ENCODE results near the gene CELF2. TPM values are rescaled to one million over a fixed set of nuclear protein-coding genes. Genes with fewer than 3 reads are reported as not detected.

Gene CELF2
- total RNA-seq = 77.6 and 82.8 TPM in 2 replicates
- long read RNA-seq, full-length matches to known transcripts = 43 of 159 reads
- long read RNA-seq, partial matches to known transcripts = 54 of 159 reads
- long read RNA-seq, other reads (novel, unspliced or antisense) = 62 of 159 reads

- Mint-ChIP-seq H3K4me1 (peaks cover 79% of the 10 kb centered on the region), H3K27ac (ENCODE audit: unreplicated experiment) (peak within 1 kb of the TSS; percentile 94), H3K27me3 (ENCODE audit: low read depth) (peaks cover 26% of the 10 kb centered on the region), H3K9me3 (no peaks in the 10 kb centered on the region), H3K4me3 (peak within 1 kb of the TSS; percentile 88), H3K36me3 (ENCODE audit: low read depth) (no peaks in the 10 kb centered on the region)
- peak; percentile 53 for DNase-seq (ENCODE audit: low read depth, low spot score)
- TF ChIP-seq CTCF (conservative IDR thresholded peaks at IDR 0.05) = no peak
Observed at GRCh38 chr10:11017570-11018431, at the start of gene CELF2. TSS of gene CELF2 (plus strand) at chr10:11017872. CDS start at chr10:11018090, 218 bp downstream.

DNA sequence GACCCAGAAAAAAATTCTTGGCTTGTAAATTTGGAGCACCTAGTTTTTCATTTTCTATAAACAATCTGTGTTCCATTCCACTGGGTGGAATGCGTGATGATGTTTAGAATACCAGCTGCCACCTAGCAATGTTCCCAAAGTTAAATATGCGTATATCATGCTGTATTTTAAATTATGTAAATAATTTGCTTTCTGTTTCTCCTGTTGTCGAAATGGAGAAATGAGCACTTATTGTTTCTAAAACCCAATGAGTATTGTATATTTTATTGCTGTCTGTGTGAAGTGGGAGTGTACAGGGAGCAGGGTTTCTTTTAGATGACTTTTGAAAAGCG, 49.4 kb upstream of the CELF2 start:
- Mint-ChIP-seq H3K36me3 (ENCODE audit: low read depth) (no peaks in the 10 kb centered on the region), H3K27ac (ENCODE audit: unreplicated experiment) (no peak overlapping the region), H3K4me1 (peaks cover 12% of the 10 kb centered on the region), H3K9me3 (peaks cover 7% of the 10 kb centered on the region), H3K4me3 (no peak overlapping the region), H3K27me3 (ENCODE audit: low read depth) (no peaks in the 10 kb centered on the region)
- no peak for TF ChIP-seq CTCF (conservative IDR thresholded peaks at IDR 0.05)
- no peak for DNase-seq (ENCODE audit: low read depth, low spot score)

GRCh38 chr10:10973310-10973709, 44.4 kb upstream of the CELF2 start:
- Mint-ChIP-seq H3K9me3 (peaks cover 14% of the 10 kb centered on the region), H3K4me3 (no peak overlapping the region), H3K36me3 (ENCODE audit: low read depth) (no peaks in the 10 kb centered on the region), H3K27ac (ENCODE audit: unreplicated experiment) (no peak overlapping the region), H3K4me1 (no peaks in the 10 kb centered on the region), H3K27me3 (ENCODE audit: low read depth) (no peaks in the 10 kb centered on the region)
- no peak for DNase-seq (ENCODE audit: low read depth, low spot score)
- no peak for TF ChIP-seq CTCF (conservative IDR thresholded peaks at IDR 0.05)

- Mint-ChIP-seq H3K36me3 (ENCODE audit: low read depth) (no peaks in the 10 kb centered on the region), H3K9me3 (peaks cover 10% of the 10 kb centered on the region), H3K27me3 (ENCODE audit: low read depth) (no peaks in the 10 kb centered on the region), H3K4me3 (no peak overlapping the region), H3K27ac (ENCODE audit: unreplicated experiment) (no peak overlapping the region), H3K4me1 (no peaks in the 10 kb centered on the region)
- DNase-seq (ENCODE audit: low read depth, low spot score) = no peak
- no peak for TF ChIP-seq CTCF (conservative IDR thresholded peaks at IDR 0.05)
Observed at GRCh38 chr10:10975647-10976046, 42.0 kb upstream of the CELF2 start.

GRCh38 chr10:10976652-10977051, 41.0 kb upstream of the CELF2 start:
- Mint-ChIP-seq H3K9me3 (peaks cover 10% of the 10 kb centered on the region), H3K27ac (ENCODE audit: unreplicated experiment) (no peak overlapping the region), H3K4me1 (no peaks in the 10 kb centered on the region), H3K27me3 (ENCODE audit: low read depth) (no peaks in the 10 kb centered on the region), H3K4me3 (no peak overlapping the region), H3K36me3 (ENCODE audit: low read depth) (no peaks in the 10 kb centered on the region)
- TF ChIP-seq CTCF (conservative IDR thresholded peaks at IDR 0.05) = no peak
- DNase-seq (ENCODE audit: low read depth, low spot score) = no peak
